SU-DHL-6 (cell line): Measurements from ENCODE around the gene MEX3D.

ENCODE experiments used
- H2AFZ ChIP-seq: fragments of 200-600 bp; sonication (generic); 2 replicates; pipeline ENCODE4 v1.6.1; 2014; ENCODE audit warnings: low read depth, mild to moderate bottlenecking, moderate library complexity, mixed read lengths, antibody characterized with exemption, low read length; ENCODE audit not compliant: severe bottlenecking
- H3F3A ChIP-seq: fragments of 200-600 bp; shearing (Covaris generic); 2 replicates; pipeline ENCODE4 v1.6.0; 2016; ENCODE audit warnings: antibody characterized with exemption, mild to moderate bottlenecking; ENCODE audit not compliant: insufficient read depth
- H3K27ac ChIP-seq: fragments of 200-600 bp; sonication (generic); 2 replicates; pipeline ENCODE4 v1.5.1; 2016; ENCODE audit warnings: low read depth, mild to moderate bottlenecking, low read length, moderate library complexity, mixed read lengths
- H3K27me3 ChIP-seq: fragments of 200-600 bp; sonication (generic), shearing (Covaris generic); 2 replicates; pipeline ENCODE4 v1.6.0; 2014; ENCODE audit warnings: mild to moderate bottlenecking, low read length
- H3K36me3 ChIP-seq: fragments of 200-600 bp; sonication (generic); 2 replicates; pipeline ENCODE4 v1.6.1; 2014; ENCODE audit warnings: mild to moderate bottlenecking, low read length, mixed read lengths
- H3K4me2 ChIP-seq: fragments of 300-600, 200-600 bp; shearing (Covaris generic), sonication (generic); 2 replicates; pipeline ENCODE4 v1.6.0; 2014; ENCODE audit warnings: low read length, low read depth, mild to moderate bottlenecking; ENCODE audit not compliant: poor library complexity, severe bottlenecking
- H3K4me3 ChIP-seq: fragments of 200-600 bp; sonication (generic); 2 replicates; pipeline ENCODE4 v1.5.1; 2014; ENCODE audit warnings: antibody characterized with exemption, low read length, mild to moderate bottlenecking, mixed read lengths; ENCODE audit not compliant: insufficient read depth, poor library complexity, severe bottlenecking
- H3K79me2 ChIP-seq: fragments of 200-600 bp; sonication (generic); 2 replicates; pipeline ENCODE4 v1.6.1; 2014; ENCODE audit warnings: mild to moderate bottlenecking, low read length, moderate library complexity; ENCODE audit not compliant: insufficient read depth
- H3K9ac ChIP-seq: fragments of 200-600 bp; sonication (generic); 2 replicates; pipeline ENCODE4 v1.7.0; 2014; ENCODE audit warnings: mild to moderate bottlenecking, low read length
- H3K9me2 ChIP-seq: fragments of 200-600 bp; sonication (generic); replicated peaks from 2 replicates; pipeline ENCODE4 v1.6.1; 2014; ENCODE audit warnings: low read length; ENCODE audit not compliant: insufficient read depth
- H3K9me3 ChIP-seq: fragments of 200-600 bp; sonication (generic); 2 replicates; pipeline ENCODE4 v1.6.1; 2014; ENCODE audit warnings: low read length, mixed read lengths; ENCODE audit not compliant: insufficient read depth
- H4K20me1 ChIP-seq: fragments of 200-600 bp; sonication (generic); 2 replicates; pipeline ENCODE4 v1.6.1; 2014; ENCODE audit warnings: low read depth, mild to moderate bottlenecking, antibody characterized with exemption, low read length, moderate library complexity, mixed read lengths
- CTCF ChIP-seq: fragments of 200-600 bp; sonication (generic); IDR thresholded peaks from one replicate; pipeline ENCODE4 v1.5.1; 2017; ENCODE audit warnings: antibody characterized with exemption, mild to moderate bottlenecking, low read length, moderate library complexity; ENCODE audit not compliant: insufficient read depth, poor library complexity, severe bottlenecking
- EZH2phosphoT487 ChIP-seq: fragments of 200-600 bp; sonication (generic), shearing (Covaris generic); conservative IDR thresholded peaks from 2 replicates; pipeline ENCODE4 v1.6.1; 2018; ENCODE audit warnings: mild to moderate bottlenecking, antibody characterized with exemption, low read length, moderate library complexity, mixed read lengths

MEX3D gene

GRCh38 chr19:1534972-1535371, 33.2 kb downstream of the MEX3D start:
- no peaks in the 10 kb centered on the region for H3K27me3 ChIP-seq
- H3K79me2 ChIP-seq, result no peaks in the 10 kb centered on the region
- no peak overlapping the region for H3K4me3 ChIP-seq
- H3K9ac ChIP-seq, result no peak overlapping the region
- H3K9me2 ChIP-seq, result no peaks in the 10 kb centered on the region
- H3F3A ChIP-seq, result no peaks in the 10 kb centered on the region
- no peak overlapping the region for H3K4me2 ChIP-seq
- no peaks in the 10 kb centered on the region for H4K20me1 ChIP-seq
- H2AFZ ChIP-seq, result no peak overlapping the region
- no peak for TF ChIP-seq EZH2phosphoT487
- TF ChIP-seq CTCF, result no peak
- H3K36me3 ChIP-seq, result no peaks in the 10 kb centered on the region
- H3K9me3 ChIP-seq, result no peaks in the 10 kb centered on the region
- H3K27ac ChIP-seq, result no peak overlapping the region

GRCh38 chr19:1533510-1534150, 34.5 kb downstream of the MEX3D start:
- H3K9ac ChIP-seq, result no peak overlapping the region
- no peaks in the 10 kb centered on the region for H3K27me3 ChIP-seq
- no peaks in the 10 kb centered on the region for H3K36me3 ChIP-seq
- no peak overlapping the region for H3K4me2 ChIP-seq
- TF ChIP-seq CTCF, result no peak
- TF ChIP-seq EZH2phosphoT487, result no peak
- no peaks in the 10 kb centered on the region for H3F3A ChIP-seq
- H2AFZ ChIP-seq, result no peak overlapping the region
- no peaks in the 10 kb centered on the region for H3K9me2 ChIP-seq
- no peaks in the 10 kb centered on the region for H3K9me3 ChIP-seq
- no peak overlapping the region for H3K4me3 ChIP-seq
- H3K27ac ChIP-seq, result no peak overlapping the region
- H4K20me1 ChIP-seq, result no peaks in the 10 kb centered on the region
- no peaks in the 10 kb centered on the region for H3K79me2 ChIP-seq

GRCh38 chr19:1532003-1532402, 36.1 kb downstream of the MEX3D start:
- Histone ChIP-seq H3K36me3 (no peaks in the 10 kb centered on the region), H3F3A (no peaks in the 10 kb centered on the region)

More at GRCh38 chr19:1532003-1532402, 36.1 kb downstream of the MEX3D start:
- H3K79me2 ChIP-seq, result no peaks in the 10 kb centered on the region
- no peak overlapping the region for H2AFZ ChIP-seq
- H4K20me1 ChIP-seq, result no peaks in the 10 kb centered on the region
- H3K27ac ChIP-seq, result no peak overlapping the region
- H3K4me2 ChIP-seq, result no peak overlapping the region
- H3K4me3 ChIP-seq, result no peak overlapping the region
- H3K9ac ChIP-seq, result no peak overlapping the region
- no peaks in the 10 kb centered on the region for H3K27me3 ChIP-seq
- H3K9me3 ChIP-seq, result no peaks in the 10 kb centered on the region
- H3K9me2 ChIP-seq, result no peaks in the 10 kb centered on the region
- TF ChIP-seq CTCF, result no peak
- no peak for TF ChIP-seq EZH2phosphoT487
